G401 (cell line): ENCODE results near the gene MTA3. TPM values are rescaled to one million over a fixed set of nuclear protein-coding genes. Genes with fewer than 3 reads are reported as not detected.

Source experiments
- DNase-seq: peaks from one replicate; pipeline ENCODE4 v3.0.0-alpha.2; 2015; ENCODE audit warnings: low spot score
- in situ Hi-C: cut with HindIII; loops from 2 replicates; pipeline ENCODE4 v1.10.0; 2016; ENCODE audit warnings: low sequenced_read_pairs, mixed read lengths
- total RNA-seq: library from RNA; depleted of rRNA; stranded (reverse); fragments of >200 nt; shearing (Covaris generic); gene quantifications from 2 replicates; pipeline ENCODE4 v1.2.3, GENCODE V29; 2014

Gene MTA3
- total RNA-seq, 1 experiment from 2014 or later: 61.2 TPM

GRCh38 chr2:42789751-42790150 is 221.3 kb downstream of the MTA3 start:
- in situ Hi-C loops: no loop called here
- DNase-seq: no peak

DNA sequence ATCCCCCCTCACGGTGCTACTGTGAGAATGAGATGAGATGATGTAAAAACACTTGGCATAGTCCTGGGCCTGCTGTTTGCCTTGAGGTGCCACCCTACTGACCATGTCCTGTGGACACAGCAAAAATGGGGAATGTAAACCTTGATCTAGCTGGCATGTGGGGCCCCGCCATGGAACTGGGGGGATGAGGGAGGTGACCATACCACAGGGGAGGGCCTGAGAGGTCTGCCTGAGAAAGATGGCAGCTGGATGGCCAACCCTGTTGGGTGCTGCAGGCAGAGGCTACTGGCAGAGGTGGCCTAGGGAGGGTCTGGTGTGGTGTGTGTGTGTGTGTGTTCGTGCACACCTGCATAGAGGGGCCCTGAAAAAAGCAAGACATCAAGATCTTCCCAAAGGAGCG is 223.2 kb downstream of the MTA3 start:
- DNase-seq: no peak
- in situ Hi-C loops: no loop called here

- in situ Hi-C loops: no loop called here
- DNase-seq: no peak
Observed at GRCh38 chr2:42792087-42792582, 223.7 kb downstream of the MTA3 start.

GRCh38 chr2:42792583-42793333 is 224.3 kb downstream of the MTA3 start, which contains the start of gene HAAO:
Gene HAAO (minus strand): TSS chr2:42792583. CDS start chr2:42792536, 47 bp downstream.
- no peak for DNase-seq

GRCh38 chr2:42793334-42794270 is 225.2 kb downstream of the MTA3 start:
- in situ Hi-C loops: no loop called here
- no peak for DNase-seq

More at GRCh38 chr2:42792583-42793333, 224.3 kb downstream of the MTA3 start, which contains the start of gene HAAO:
- in situ Hi-C loops: no loop called here

- in situ Hi-C loops: no loop called here
- no peak for DNase-seq
Observed at GRCh38 chr2:42794271-42795046, 226.0 kb downstream of the MTA3 start.

DNA sequence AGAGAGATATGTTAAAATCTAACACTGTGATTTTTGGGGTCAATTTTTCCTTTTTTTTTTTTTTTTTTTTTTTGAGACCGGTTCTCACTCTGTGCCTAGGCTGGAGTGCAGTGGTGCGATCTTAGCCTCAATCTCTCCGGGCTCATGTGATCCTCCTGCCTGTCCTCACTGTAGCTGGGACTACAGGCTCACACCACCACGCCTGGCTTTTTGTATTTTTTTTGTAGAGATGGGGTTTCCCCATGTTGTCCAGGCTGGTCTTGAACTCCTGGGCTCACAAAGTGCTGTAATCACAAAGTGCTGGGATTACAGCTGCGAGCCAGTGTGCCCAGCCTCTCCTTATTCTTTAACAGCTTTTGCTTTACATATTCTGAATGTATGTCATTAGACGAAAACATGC is 226.8 kb downstream of the MTA3 start:
- in situ Hi-C loops: no loop called here
- no peak for DNase-seq

DNA sequence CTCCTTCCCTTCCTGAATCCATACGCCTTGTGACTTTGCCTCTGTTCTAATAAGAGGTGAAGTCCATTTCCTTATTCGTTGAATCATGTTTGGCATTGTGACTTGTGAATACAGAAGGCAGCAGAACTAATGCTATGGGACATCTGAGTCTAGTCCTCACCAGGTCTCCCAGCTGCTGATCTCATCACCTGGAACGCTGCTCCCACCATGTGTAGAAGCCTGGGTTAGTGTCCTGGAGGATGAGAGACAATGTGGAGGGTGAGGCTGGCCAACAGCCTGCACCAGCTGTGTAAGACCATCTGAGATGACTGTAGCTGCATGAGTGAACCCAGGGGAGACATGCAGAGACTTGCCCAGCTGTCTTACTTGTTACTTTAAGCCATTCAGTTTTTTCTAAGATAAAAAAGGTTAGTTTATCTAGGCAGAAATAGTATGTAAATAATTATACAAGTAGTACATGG is 227.4 kb downstream of the MTA3 start:
- DNase-seq: no peak
- in situ Hi-C loops: no loop called here

GRCh38 chr2:42796427-42797248 is 228.2 kb downstream of the MTA3 start:
- DNase-seq: no peak
- in situ Hi-C loops: no loop called here

GRCh38 chr2:42797281-42797680 is 228.8 kb downstream of the MTA3 start:
- in situ Hi-C loops: no loop called here
- DNase-seq: no peak

- in situ Hi-C loops: no loop called here
Observed at GRCh38 chr2:42799881-42800280, 231.4 kb downstream of the MTA3 start.

DNA sequence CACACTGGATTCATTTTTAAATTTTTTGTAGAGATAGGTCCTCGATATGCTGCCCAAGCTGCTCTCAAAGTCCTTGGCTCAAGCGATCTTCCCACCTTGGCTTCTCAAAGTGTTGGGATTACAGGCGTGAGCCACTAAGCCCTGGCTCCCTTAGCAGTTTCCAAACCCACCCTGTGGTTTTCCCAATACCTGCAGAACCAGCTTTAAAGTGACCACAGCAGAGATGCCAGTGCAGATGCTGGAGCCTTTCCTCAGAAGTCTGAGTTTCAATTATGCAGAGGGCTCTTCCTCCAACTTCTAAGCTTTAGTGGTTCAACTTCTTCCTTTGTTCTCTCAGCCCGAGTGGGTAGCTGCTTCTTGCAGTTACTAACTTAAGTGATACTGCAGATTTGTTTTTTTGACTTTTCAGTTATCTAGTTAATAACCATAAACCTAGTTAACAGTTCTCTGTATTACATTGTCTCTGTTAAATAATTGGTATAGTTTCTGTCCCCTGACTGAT is 232.1 kb downstream of the MTA3 start:
- in situ Hi-C loops: no loop called here
- no peak for DNase-seq

More at GRCh38 chr2:42799881-42800280, 231.4 kb downstream of the MTA3 start:
- no peak for DNase-seq

- no peak for DNase-seq
- in situ Hi-C loops: no loop called here
Observed at GRCh38 chr2:42800981-42801380, 232.5 kb downstream of the MTA3 start.

- in situ Hi-C loops: no loop called here
Observed at GRCh38 chr2:42801381-42801780, 232.9 kb downstream of the MTA3 start.

DNA sequence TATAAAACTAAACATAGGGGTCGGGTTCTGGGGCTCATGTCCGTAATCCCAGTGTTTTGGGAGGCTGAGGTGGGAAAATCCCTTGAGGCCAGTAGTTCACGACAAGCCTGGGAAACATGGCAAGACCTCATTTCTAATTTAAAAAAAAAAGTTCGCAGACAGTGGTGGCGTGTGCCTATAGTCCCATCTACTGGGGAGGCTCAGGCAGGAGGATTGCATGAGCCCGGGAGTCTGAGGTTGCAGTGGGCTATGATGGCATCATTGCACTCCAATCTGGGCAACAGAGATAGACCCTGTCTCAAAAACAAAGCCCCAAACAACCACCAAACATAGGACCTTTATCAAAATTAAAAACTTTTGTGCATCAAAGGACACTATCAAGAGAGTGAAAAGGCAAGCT is 233.7 kb downstream of the MTA3 start:
- in situ Hi-C loops: no loop called here
- no peak for DNase-seq

More at GRCh38 chr2:42801381-42801780, 232.9 kb downstream of the MTA3 start:
- no peak for DNase-seq

GRCh38 chr2:42804338-42804737 is 235.9 kb downstream of the MTA3 start:
- no peak for DNase-seq
- in situ Hi-C loops: no loop called here

- DNase-seq: no peak
- in situ Hi-C loops: no loop called here
Observed at GRCh38 chr2:42804891-42805290, 236.5 kb downstream of the MTA3 start.
